ENCODE measurements around the gene RNF167. TPM values are rescaled to one million over a fixed set of nuclear protein-coding genes. Genes with fewer than 3 reads are reported as not detected.

RNF167 gene
- total RNA-seq (2021; ENCODE audit: unreplicated experiment) = 105 TPM
- polyA plus RNA-seq (2012) = 98.7 and 129 TPM in 2 replicates
- percentile 81 among the genes with signal in this experiment for Bru-seq, nascent RNA
- BruChase-seq, experiment 1, labeled RNA remaining after a 6-hour chase = percentile 95 among the genes with signal in this experiment
- BruChase-seq, experiment 2, labeled RNA remaining after a 2-hour chase = percentile 88 among the genes with signal in this experiment
- long read RNA-seq, transcript RNF167-201 (10 exons, 1,915 nt) = minor isoform, 9 of 60 reads
- long read RNA-seq, transcript RNF167-211 (9 exons, 1,757 nt) = major isoform, 26 of 60 reads
- long read RNA-seq, partial matches to known transcripts = 8 of 60 reads
- long read RNA-seq, other reads (novel, unspliced or antisense) = 15 of 60 reads

DNA sequence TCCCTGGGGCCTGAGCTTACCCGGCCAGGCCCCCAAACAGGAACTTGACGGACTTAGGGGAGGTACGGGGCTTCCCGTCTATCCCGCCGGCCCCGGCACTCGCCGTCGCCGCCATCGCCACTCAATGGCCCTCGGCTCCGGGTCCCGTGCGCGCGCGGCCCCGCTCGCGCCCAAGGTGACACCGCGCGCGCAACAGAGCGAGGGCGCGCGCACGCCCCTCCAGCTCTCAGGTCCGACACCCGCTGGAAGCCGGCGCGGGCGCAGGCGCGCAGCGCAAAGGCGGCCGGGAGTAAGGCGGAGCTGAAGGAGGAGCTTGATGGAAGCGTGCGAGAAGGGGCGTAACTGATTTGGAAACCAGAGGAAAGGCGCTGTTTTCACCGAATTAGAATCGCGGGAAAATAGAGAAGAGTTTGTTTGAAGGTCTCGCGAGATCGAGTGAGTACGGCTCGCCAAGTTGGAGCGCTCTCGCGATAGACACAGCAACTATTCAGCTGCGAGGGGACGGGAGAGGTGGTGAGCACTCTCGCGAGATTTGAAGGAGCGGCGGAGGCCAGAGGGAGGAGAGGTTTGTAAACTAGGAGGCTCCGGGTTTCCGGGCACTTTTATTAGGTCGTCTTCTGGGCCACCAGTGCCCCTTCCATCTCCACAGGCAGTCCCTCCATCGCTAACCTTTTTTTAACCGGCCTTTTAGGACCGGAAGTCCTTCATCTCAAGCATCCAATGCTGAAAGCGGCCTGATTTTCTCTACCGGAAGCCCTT lies at the start of gene RNF167, which contains the start of gene SLC25A11:
RNF167 (plus strand) TSS at position 473 of the 759 bp plus-strand sequence. CDS start 642 bp downstream, outside the sequence.
SLC25A11 (minus strand) TSS at position 251 of the 759 bp plus-strand sequence; CDS start at position 115, 136 bp downstream.
- RAD21 ChIA-PET (ENCODE audit: low non-redundant PET in 1 of 2, low total read pairs in 2 of 2, uncharacterized antibody in 2 of 2, unreplicated experiment in 2 of 2) = interaction anchor here (1.5 to 2.1 kb wide), 3 partner anchors 27 to 31 kb away, joined by 6 to 11 read pairs (median 8); partner anchors contain the start of gene SPAG7 (in 2 of the 2)
- H3K4me1 ChIP-seq (ENCODE audit: control insufficient read depth in 1 of 2, insufficient read depth in 2 of 2, low read length in 2 of 2) = peaks cover 10 to 38% of the 10 kb centered on the region in 2 experiments
- CTCF ChIA-PET = interaction anchor here (0.6 to 2.4 kb wide), 9 partner anchors 9 to 230 kb away, joined by 3 to 15 read pairs (median 3); partner anchors contain the start of genes ARRB2, CHRNE, PFN1 and SPAG7
- peak within 1 kb of the TSS; percentile 96 for H3K9ac ChIP-seq (ENCODE audit: low read length)
- peak; percentile 85 for ATAC-seq
- no TSS peak for BruUV-seq (replicated peaks)
- H3K4me3 ChIP-seq (replicated peaks in 1 of 2; ENCODE audit: low read depth in 1 of 2, low read length in 2 of 2) = peak within 1 kb of the TSS; percentile 86 to 93
- POLR2A ChIA-PET = interaction anchor here (0.7 to 2.1 kb wide), 12 partner anchors 8 to 230 kb away, joined by 3 to 30 read pairs (median 4); partner anchors contain the start of genes ARRB2, CAMTA2, ENO3 and PFN1
- H3K79me2 ChIP-seq (ENCODE audit: insufficient read depth, low read length) = peaks cover 65% of the 10 kb centered on the region
- H3K9me3 ChIP-seq (ENCODE audit: control insufficient read depth in 1 of 2, insufficient read depth in 1 of 2, low read depth in 1 of 2, low read length in 2 of 2) = no peaks in the 10 kb centered on the region
- TF ChIP-seq SIN3A (IDR thresholded peaks at IDR 0.05; ENCODE audit: low read depth) (peak; percentile 83), EZH2phosphoT487 (IDR thresholded peaks at IDR 0.05; ENCODE audit: borderline replicate concordance) (no peak), SP1 (IDR thresholded peaks at IDR 0.05; ENCODE audit: low read depth) (peak; percentile 60), YY1 (IDR thresholded peaks at IDR 0.05; ENCODE audit: extremely low read depth, insufficient replicate concordance, low read depth, low read length) (peak; percentile 77), JUND (IDR thresholded peaks at IDR 0.05) (no peak), POLR2AphosphoS5 (IDR thresholded peaks at IDR 0.05; ENCODE audit: low read depth, low read length) (peak; percentile 84), POLR2A (IDR thresholded peaks at IDR 0.05; ENCODE audit: borderline replicate concordance, extremely low read depth, insufficient read depth, insufficient read length) (peak; percentile 91), ZBTB33 (IDR thresholded peaks at IDR 0.05; ENCODE audit: extremely low read depth, insufficient replicate concordance, low read length) (peak; percentile 100)
- no peak within 1 kb of the TSS for H2AFZ ChIP-seq (ENCODE audit: low read depth, low read length, poor library complexity, severe bottlenecking)
- peak; percentile 100 for DNase-seq (ENCODE audit: low read depth, low spot score)
- H3K4me2 ChIP-seq (ENCODE audit: low read length) = peak within 1 kb of the TSS; percentile 100
- peak within 1 kb of the TSS; percentile 95 for H3K27ac ChIP-seq (ENCODE audit: low read depth, low read length)
- peaks cover 5 to 28% of the 10 kb centered on the region in 2 experiments; a peak in 2 of 4 replicates for H3K36me3 ChIP-seq (ENCODE audit: control insufficient read depth in 1 of 2, insufficient read depth in 2 of 2, low read length in 2 of 2)
- no peaks in the 10 kb centered on the region; the same call in 1 of the 2 replicates for H4K20me1 ChIP-seq (ENCODE audit: insufficient read depth)
- intact Hi-C loops (cut with micrococcal nuclease) = loop anchor here (1.0 kb wide), 2 partner anchors 8 to 27 kb away; partner anchors contain the start of genes PFN1 and SPAG7
- H3K27me3 ChIP-seq (ENCODE audit: insufficient read depth, low read length) = no peaks in the 10 kb centered on the region
- no peaks in the 10 kb centered on the region for H3K9me2 ChIP-seq (ENCODE audit: insufficient read depth)
